ENCODE results near the gene PSMD1.

DNA sequence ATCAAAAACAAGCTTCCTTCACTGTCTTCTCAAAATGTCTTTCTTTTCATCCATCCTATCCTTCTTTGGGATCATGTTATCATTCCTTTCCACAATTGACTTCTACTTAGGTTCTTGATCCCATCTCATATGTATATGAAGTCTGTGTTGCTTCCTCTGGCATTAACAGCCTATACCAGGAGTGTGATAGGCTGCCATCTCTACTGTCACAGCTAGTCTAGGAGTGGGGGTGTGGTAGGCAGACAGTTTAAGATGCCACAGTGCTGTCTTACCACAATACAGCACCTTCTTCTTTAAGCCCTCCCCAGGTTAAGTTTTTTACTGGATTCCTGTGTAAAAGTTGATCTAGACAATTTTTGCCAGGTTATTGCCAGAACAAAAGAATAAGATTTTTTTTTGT, 71.9 kb downstream of the PSMD1 start:
- TF ChIP-seq, protein P1, sequence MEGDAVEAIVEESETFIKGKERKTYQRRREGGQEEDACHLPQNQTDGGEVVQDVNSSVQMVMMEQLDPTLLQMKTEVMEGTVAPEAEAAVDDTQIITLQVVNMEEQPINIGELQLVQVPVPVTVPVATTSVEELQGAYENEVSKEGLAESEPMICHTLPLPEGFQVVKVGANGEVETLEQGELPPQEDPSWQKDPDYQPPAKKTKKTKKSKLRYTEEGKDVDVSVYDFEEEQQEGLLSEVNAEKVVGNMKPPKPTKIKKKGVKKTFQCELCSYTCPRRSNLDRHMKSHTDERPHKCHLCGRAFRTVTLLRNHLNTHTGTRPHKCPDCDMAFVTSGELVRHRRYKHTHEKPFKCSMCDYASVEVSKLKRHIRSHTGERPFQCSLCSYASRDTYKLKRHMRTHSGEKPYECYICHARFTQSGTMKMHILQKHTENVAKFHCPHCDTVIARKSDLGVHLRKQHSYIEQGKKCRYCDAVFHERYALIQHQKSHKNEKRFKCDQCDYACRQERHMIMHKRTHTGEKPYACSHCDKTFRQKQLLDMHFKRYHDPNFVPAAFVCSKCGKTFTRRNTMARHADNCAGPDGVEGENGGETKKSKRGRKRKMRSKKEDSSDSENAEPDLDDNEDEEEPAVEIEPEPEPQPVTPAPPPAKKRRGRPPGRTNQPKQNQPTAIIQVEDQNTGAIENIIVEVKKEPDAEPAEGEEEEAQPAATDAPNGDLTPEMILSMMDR (IDR thresholded peaks at IDR 0.05): no peak
- TF ChIP-seq POLR2A (IDR thresholded peaks at IDR 0.05): no peak

All from adrenal gland (tissue), 5 donors.